SK-N-SH (cell line): ENCODE data around the gene IPCEF1.
"Not testable (repeated sequence)": the region's sequence is repeated elsewhere in the genome, so short reads cannot be mapped to it uniquely, and the experiment has no call there.

Experiments used
- ELF1 ChIP-seq: IDR thresholded peaks from 2 replicates; pipeline ENCODE4 v1.4.0; 2012
- EZH2phosphoT487 ChIP-seq: fragments of 200-600 bp; sonication (generic); IDR thresholded peaks from 2 replicates; pipeline ENCODE4 v1.6.1; 2017; ENCODE audit warnings: low read depth, mixed run types, mild to moderate bottlenecking, antibody characterized with exemption, moderate library complexity, borderline replicate concordance
- FOSL2 ChIP-seq: IDR thresholded peaks from 2 replicates; pipeline ENCODE4 v1.4.0; 2012; ENCODE audit warnings: low read depth, mild to moderate bottlenecking, moderate library complexity, borderline replicate concordance
- GABPA ChIP-seq: IDR thresholded peaks from 2 replicates; pipeline ENCODE4 v1.4.0; 2012; ENCODE audit warnings: low read depth, mild to moderate bottlenecking
- GATA2 ChIP-seq: sonication (generic); formaldehyde crosslinking; IDR thresholded peaks from 2 replicates; pipeline ENCODE4 v1.5.0; 2020; ENCODE audit warnings: mild to moderate bottlenecking, missing genetic modification reagents
- MAX ChIP-seq: IDR thresholded peaks from 2 replicates; pipeline ENCODE4 v1.4.0; 2012; ENCODE audit warnings: low read depth
- MXI1 ChIP-seq: IDR thresholded peaks from 2 replicates; pipeline ENCODE4 v1.6.1; 2012; ENCODE audit warnings: mild to moderate bottlenecking, low read depth, low read length, improper control_type of control experiment
- NFIC ChIP-seq: IDR thresholded peaks from 2 replicates; pipeline ENCODE4 v1.4.0; 2012; ENCODE audit warnings: borderline replicate concordance
- POLR2AphosphoS5 ChIP-seq: IDR thresholded peaks from 2 replicates; pipeline ENCODE4 v1.6.1; 2012; ENCODE audit warnings: low read depth, low read length
- RCOR1 ChIP-seq: fragments of 150-350 bp; IDR thresholded peaks from 2 replicates; pipeline ENCODE4 v1.6.1; 2017; ENCODE audit warnings: antibody characterized with exemption, low read length
- REST ChIP-seq: IDR thresholded peaks from 2 replicates; pipeline ENCODE4 v1.6.1; 2012; ENCODE audit warnings: mild to moderate bottlenecking, low read depth, low read length, moderate library complexity
- RXRA ChIP-seq: IDR thresholded peaks from 2 replicates; pipeline ENCODE4 v1.4.0; 2012; ENCODE audit warnings: low read depth, mild to moderate bottlenecking, borderline replicate concordance
- TF ChIP-seq, protein P1 (sequence below): fragments of 200-600 bp; sonication (generic); IDR thresholded peaks from 2 replicates; pipeline ENCODE4 v1.6.1; 2017; ENCODE audit warnings: antibody characterized with exemption, mild to moderate bottlenecking, moderate library complexity

DNA sequence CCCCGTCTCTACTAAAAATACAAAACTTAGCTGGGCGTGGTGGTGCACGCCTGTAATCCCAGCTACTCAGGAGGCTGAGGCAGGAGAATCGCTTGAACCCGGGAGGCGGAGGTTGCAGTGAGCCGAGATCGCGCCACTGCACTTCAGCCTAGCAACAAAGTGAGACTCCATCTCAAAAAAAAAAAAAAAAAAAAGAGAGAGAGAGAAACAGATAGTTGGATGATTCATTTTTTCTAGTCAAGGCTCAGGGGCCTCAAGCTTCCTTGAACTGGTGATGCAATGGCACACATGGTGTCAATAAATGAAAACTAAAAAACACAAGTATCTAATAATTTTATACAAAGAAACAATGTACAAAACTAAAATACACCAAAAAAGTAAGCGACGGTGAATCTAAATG lies 115.5 kb downstream of the IPCEF1 start:
- TF ChIP-seq, protein P1, sequence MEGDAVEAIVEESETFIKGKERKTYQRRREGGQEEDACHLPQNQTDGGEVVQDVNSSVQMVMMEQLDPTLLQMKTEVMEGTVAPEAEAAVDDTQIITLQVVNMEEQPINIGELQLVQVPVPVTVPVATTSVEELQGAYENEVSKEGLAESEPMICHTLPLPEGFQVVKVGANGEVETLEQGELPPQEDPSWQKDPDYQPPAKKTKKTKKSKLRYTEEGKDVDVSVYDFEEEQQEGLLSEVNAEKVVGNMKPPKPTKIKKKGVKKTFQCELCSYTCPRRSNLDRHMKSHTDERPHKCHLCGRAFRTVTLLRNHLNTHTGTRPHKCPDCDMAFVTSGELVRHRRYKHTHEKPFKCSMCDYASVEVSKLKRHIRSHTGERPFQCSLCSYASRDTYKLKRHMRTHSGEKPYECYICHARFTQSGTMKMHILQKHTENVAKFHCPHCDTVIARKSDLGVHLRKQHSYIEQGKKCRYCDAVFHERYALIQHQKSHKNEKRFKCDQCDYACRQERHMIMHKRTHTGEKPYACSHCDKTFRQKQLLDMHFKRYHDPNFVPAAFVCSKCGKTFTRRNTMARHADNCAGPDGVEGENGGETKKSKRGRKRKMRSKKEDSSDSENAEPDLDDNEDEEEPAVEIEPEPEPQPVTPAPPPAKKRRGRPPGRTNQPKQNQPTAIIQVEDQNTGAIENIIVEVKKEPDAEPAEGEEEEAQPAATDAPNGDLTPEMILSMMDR, result not testable (repeated sequence)
- TF ChIP-seq POLR2AphosphoS5; REST; EZH2phosphoT487; GABPA; MAX; MXI1; GATA2 (CRISPR knock-in tag); RCOR1; NFIC; FOSL2; ELF1; RXRA: not testable (repeated sequence)
